Memory B cell (primary cell): ENCODE results near the gene WHRN.

Experiments
- ATAC-seq: fragments of 150-1000 bp; cut with Tn5 transposase; 2 replicates; pipeline ENCODE4 v1.10.0; 2021; ENCODE audit warnings: low read depth, mild to moderate bottlenecking, moderate library complexity
- DNase-seq, 2 donors: peaks; one replicate each; pipeline ENCODE4 v3.0.0; 2022; ENCODE audit warnings: low spot score in 2 of 2
- H3K27ac Mint-ChIP-seq: one replicate; pipeline ENCODE4 v1.8.0; 2022; ENCODE audit warnings: mild to moderate bottlenecking, moderate library complexity, mixed read lengths
- H3K27me3 Mint-ChIP-seq: one replicate; pipeline ENCODE4 v1.8.0; 2022; ENCODE audit warnings: mixed read lengths
- H3K36me3 Mint-ChIP-seq: one replicate; pipeline ENCODE4 v1.8.0; 2022; ENCODE audit warnings: mild to moderate bottlenecking, mixed read lengths
- H3K4me1 Mint-ChIP-seq: one replicate; pipeline ENCODE4 v1.8.0; 2022; ENCODE audit warnings: mixed read lengths
- H3K4me3 Mint-ChIP-seq: one replicate; pipeline ENCODE4 v1.8.0; 2022; ENCODE audit warnings: mild to moderate bottlenecking, moderate library complexity, mixed read lengths
- H3K9me3 Mint-ChIP-seq: one replicate; pipeline ENCODE4 v1.8.0; 2022; ENCODE audit warnings: mixed read lengths

WHRN gene

GRCh38 chr9:114428466-114428865, 76.8 kb downstream of the WHRN start:
- Mint-ChIP-seq H3K4me3 (no peak overlapping the region), H3K9me3 (no peaks in the 10 kb centered on the region), H3K4me1 (no peaks in the 10 kb centered on the region), H3K27ac (no peak overlapping the region), H3K27me3 (peaks cover 1% of the 10 kb centered on the region), H3K36me3 (peaks cover 9% of the 10 kb centered on the region)
- no peak for DNase-seq
- ATAC-seq = no peak

- Mint-ChIP-seq H3K9me3 (no peaks in the 10 kb centered on the region), H3K27ac (no peak overlapping the region), H3K36me3 (peaks cover 9% of the 10 kb centered on the region), H3K27me3 (peaks cover 1% of the 10 kb centered on the region), H3K4me3 (no peak overlapping the region), H3K4me1 (no peaks in the 10 kb centered on the region)
- ATAC-seq = no peak
- DNase-seq = no peak
These were observed 77.6 kb downstream of the WHRN start for GRCh38 chr9:114427644-114428043.

- DNase-seq (no peak), ATAC-seq (no peak)
- H3K4me3 Mint-ChIP-seq = no peak overlapping the region
- H3K36me3 Mint-ChIP-seq = peaks cover 9% of the 10 kb centered on the region
- no peaks in the 10 kb centered on the region for H3K4me1 Mint-ChIP-seq
- no peaks in the 10 kb centered on the region for H3K9me3 Mint-ChIP-seq
- H3K27ac Mint-ChIP-seq = no peak overlapping the region
- H3K27me3 Mint-ChIP-seq = peaks cover 1% of the 10 kb centered on the region
These were observed 79.0 kb downstream of the WHRN start for GRCh38 chr9:114426046-114426948.

- peaks cover 9% of the 10 kb centered on the region for H3K36me3 Mint-ChIP-seq
- H3K4me1 Mint-ChIP-seq = no peaks in the 10 kb centered on the region
- no peak overlapping the region for H3K27ac Mint-ChIP-seq
- DNase-seq (no peak), ATAC-seq (no peak)
- H3K9me3 Mint-ChIP-seq = no peaks in the 10 kb centered on the region
- H3K27me3 Mint-ChIP-seq = peaks cover 1% of the 10 kb centered on the region
- H3K4me3 Mint-ChIP-seq = no peak overlapping the region
These were observed 80.1 kb downstream of the WHRN start for GRCh38 chr9:114425126-114425525.

- Mint-ChIP-seq H3K4me1 (no peaks in the 10 kb centered on the region), H3K27me3 (no peaks in the 10 kb centered on the region)
These were observed 81.1 kb downstream of the WHRN start for GRCh38 chr9:114424126-114424525.

GRCh38 chr9:114423181-114423580, 82.1 kb downstream of the WHRN start:
- ATAC-seq (no peak), DNase-seq (no peak)
- Mint-ChIP-seq H3K4me3 (no peak overlapping the region), H3K27ac (no peak overlapping the region), H3K9me3 (no peaks in the 10 kb centered on the region), H3K27me3 (no peaks in the 10 kb centered on the region), H3K4me1 (no peaks in the 10 kb centered on the region), H3K36me3 (peaks cover 11% of the 10 kb centered on the region)

More at GRCh38 chr9:114424126-114424525, 81.1 kb downstream of the WHRN start:
- H3K9me3 Mint-ChIP-seq = no peaks in the 10 kb centered on the region
- no peak for ATAC-seq
- H3K36me3 Mint-ChIP-seq = peaks cover 9% of the 10 kb centered on the region
- H3K27ac Mint-ChIP-seq = no peak overlapping the region
- DNase-seq = no peak
- no peak overlapping the region for H3K4me3 Mint-ChIP-seq

- Mint-ChIP-seq H3K9me3 (peaks cover 1% of the 10 kb centered on the region), H3K27me3 (no peaks in the 10 kb centered on the region), H3K4me1 (peaks cover 7% of the 10 kb centered on the region), H3K27ac (no peak overlapping the region), H3K4me3 (no peak overlapping the region), H3K36me3 (peaks cover 13% of the 10 kb centered on the region)
- DNase-seq (no peak), ATAC-seq (no peak)
These were observed 84.1 kb downstream of the WHRN start for GRCh38 chr9:114421147-114421546.

- peaks cover 7% of the 10 kb centered on the region for H3K4me1 Mint-ChIP-seq
- H3K36me3 Mint-ChIP-seq = peaks cover 10% of the 10 kb centered on the region
- H3K9me3 Mint-ChIP-seq = peaks cover 1% of the 10 kb centered on the region
- no peak for DNase-seq
- H3K27ac Mint-ChIP-seq = no peak overlapping the region
- no peak overlapping the region for H3K4me3 Mint-ChIP-seq
- no peak for ATAC-seq
- H3K27me3 Mint-ChIP-seq = no peaks in the 10 kb centered on the region
These were observed 85.5 kb downstream of the WHRN start for GRCh38 chr9:114419796-114420195.

GRCh38 chr9:114418053-114418452, 87.2 kb downstream of the WHRN start:
- peaks cover 8% of the 10 kb centered on the region for H3K4me1 Mint-ChIP-seq
- ATAC-seq (no peak), DNase-seq (no peak)
- H3K27me3 Mint-ChIP-seq = no peaks in the 10 kb centered on the region
- peaks cover 1% of the 10 kb centered on the region for H3K9me3 Mint-ChIP-seq
- peaks cover 4% of the 10 kb centered on the region for H3K36me3 Mint-ChIP-seq
- H3K4me3 Mint-ChIP-seq = no peak overlapping the region
- no peak overlapping the region for H3K27ac Mint-ChIP-seq

GRCh38 chr9:114417511-114417910, 87.8 kb downstream of the WHRN start:
- Mint-ChIP-seq H3K4me3 (no peak overlapping the region), H3K4me1 (peaks cover 10% of the 10 kb centered on the region), H3K36me3 (peaks cover 4% of the 10 kb centered on the region), H3K27ac (no peak overlapping the region), H3K9me3 (peaks cover 1% of the 10 kb centered on the region), H3K27me3 (no peaks in the 10 kb centered on the region)
- no peak for DNase-seq
- no peak for ATAC-seq

GRCh38 chr9:114416906-114417305, 88.4 kb downstream of the WHRN start:
- peaks cover 4% of the 10 kb centered on the region for H3K36me3 Mint-ChIP-seq
- DNase-seq (no peak), ATAC-seq (no peak)
- no peaks in the 10 kb centered on the region for H3K27me3 Mint-ChIP-seq
- peaks cover 1% of the 10 kb centered on the region for H3K9me3 Mint-ChIP-seq
- H3K4me1 Mint-ChIP-seq = peaks cover 10% of the 10 kb centered on the region
- peak overlapping the region; percentile 45 for H3K27ac Mint-ChIP-seq
- no peak overlapping the region for H3K4me3 Mint-ChIP-seq

GRCh38 chr9:114416290-114416689, 89.0 kb downstream of the WHRN start:
- no peak for DNase-seq
- Mint-ChIP-seq H3K36me3 (peaks cover 4% of the 10 kb centered on the region), H3K4me1 (peaks cover 10% of the 10 kb centered on the region), H3K27me3 (no peaks in the 10 kb centered on the region), H3K9me3 (peaks cover 1% of the 10 kb centered on the region), H3K4me3 (no peak overlapping the region), H3K27ac (peak overlapping the region; percentile 45)
- no peak for ATAC-seq

- Mint-ChIP-seq H3K36me3 (peaks cover 4% of the 10 kb centered on the region), H3K27ac (no peak overlapping the region), H3K4me3 (no peak overlapping the region), H3K9me3 (peaks cover 1% of the 10 kb centered on the region), H3K27me3 (no peaks in the 10 kb centered on the region), H3K4me1 (peaks cover 13% of the 10 kb centered on the region)
- DNase-seq = no peak
- ATAC-seq = no peak
These were observed 90.9 kb downstream of the WHRN start for GRCh38 chr9:114414346-114414745.

GRCh38 chr9:114413861-114414301, 91.4 kb downstream of the WHRN start:
- Mint-ChIP-seq H3K4me1 (peaks cover 13% of the 10 kb centered on the region), H3K36me3 (peaks cover 4% of the 10 kb centered on the region), H3K9me3 (peaks cover 1% of the 10 kb centered on the region), H3K27ac (no peak overlapping the region), H3K27me3 (no peaks in the 10 kb centered on the region), H3K4me3 (no peak overlapping the region)
- DNase-seq (no peak), ATAC-seq (no peak)
